Measurements from ENCODE around the gene CREB5. TPM values are rescaled to one million over a fixed set of nuclear protein-coding genes. Genes with fewer than 3 reads are reported as not detected.

The CREB5 gene
- polyA plus RNA-seq, 4 donors = 5.7 to 17.0 (median 8.4) TPM

- no peak for DNase-seq (ENCODE audit: low read depth in 4 of 4, low spot score in 2 of 4)
Measured at GRCh38 chr7:28865601-28866144, 453.4 kb downstream of the CREB5 start.

- no peak for DNase-seq (ENCODE audit: low read depth in 4 of 4, low spot score in 2 of 4)
Measured at GRCh38 chr7:28868712-28869111, 456.4 kb downstream of the CREB5 start.

GRCh38 chr7:28871077-28871476 lies 458.8 kb downstream of the CREB5 start:
- no peak for DNase-seq (ENCODE audit: low read depth in 4 of 4, low spot score in 2 of 4)

DNA sequence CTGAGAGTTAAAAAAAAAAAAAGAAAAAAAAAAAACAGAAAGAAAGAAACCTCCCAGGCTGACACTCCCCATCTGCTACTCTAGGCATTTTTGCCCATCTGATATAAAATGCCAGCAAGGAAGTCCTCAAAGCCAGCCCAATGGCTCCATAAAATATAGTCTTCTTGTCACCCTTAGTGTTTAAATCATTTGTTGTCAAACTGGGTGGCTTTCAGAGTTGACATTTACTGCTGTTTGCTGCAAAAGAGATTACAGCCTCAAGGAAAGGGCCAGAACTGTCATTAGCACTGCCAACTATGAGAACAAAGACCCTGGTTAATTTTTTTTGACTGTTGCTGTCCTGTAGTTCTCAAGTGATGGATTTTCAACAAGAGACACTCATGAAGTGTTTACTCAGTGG lies 459.3 kb downstream of the CREB5 start:
- DNase-seq (ENCODE audit: low read depth in 4 of 4, low spot score in 2 of 4) = no peak

DNA sequence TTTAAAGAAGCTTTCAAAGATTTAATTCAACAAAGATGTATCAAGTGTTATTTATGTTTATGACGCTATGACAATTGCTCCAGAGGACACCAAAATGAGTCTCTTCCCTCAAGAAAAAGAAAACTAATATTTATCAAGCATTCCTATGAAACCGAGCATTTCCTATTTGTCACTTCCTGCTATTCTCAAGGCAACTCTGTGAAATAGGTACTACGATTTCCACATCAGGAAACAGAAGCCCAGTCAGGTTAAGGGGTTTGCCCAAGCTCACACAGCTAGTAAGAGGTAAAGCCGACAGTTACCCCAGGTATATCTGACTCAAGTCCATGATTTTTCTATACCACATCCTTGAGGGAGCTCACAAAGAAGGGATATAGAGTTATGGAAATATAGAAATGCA lies 459.9 kb downstream of the CREB5 start:
- no peak for DNase-seq (ENCODE audit: low read depth in 4 of 4, low spot score in 2 of 4)

- no peak for DNase-seq (ENCODE audit: low read depth in 4 of 4, low spot score in 2 of 4)
Measured at GRCh38 chr7:28873365-28873764, 461.0 kb downstream of the CREB5 start.

- DNase-seq (ENCODE audit: low read depth in 4 of 4, low spot score in 2 of 4) = no peak
Measured at GRCh38 chr7:28874001-28874400, 461.7 kb downstream of the CREB5 start.

Other genes with a start within 250 kb of the CREB5 start
- gene JAZF1, start 231.7 kb upstream of the CREB5 start, polyA plus RNA-seq (ENCODE audit: insufficient read length in 4 of 4) = 10 to 100 TPM; 10.9 to 15.5 (median 13.3) TPM